Endometrial microvascular endothelial cells (primary cell): ENCODE data around the gene RNF224. TPM values are rescaled to one million over a fixed set of nuclear protein-coding genes. Genes with fewer than 3 reads are reported as not detected.
"Not testable (repeated sequence)": the region's sequence is repeated elsewhere in the genome, so short reads cannot be mapped to it uniquely, and the experiment has no call there.

ENCODE experiments used
- in situ Hi-C: cut with HindIII; loops from 2 replicates; pipeline ENCODE4 v1.10.0; 2017; ENCODE audit warnings: low sequenced_read_pairs, low pct_unique_long_range_greater_than_20kb; ENCODE audit errors: inconsistent ontology term
- total RNA-seq: library from RNA; depleted of rRNA; stranded (reverse); fragments of >200 nt; gene quantifications from one replicate; pipeline ENCODE4 v1.2.3, GENCODE V29; 2015; ENCODE audit errors: inconsistent ontology term

RNF224 gene
- total RNA-seq, 1 donor from 2014 or later: not detected

DNA sequence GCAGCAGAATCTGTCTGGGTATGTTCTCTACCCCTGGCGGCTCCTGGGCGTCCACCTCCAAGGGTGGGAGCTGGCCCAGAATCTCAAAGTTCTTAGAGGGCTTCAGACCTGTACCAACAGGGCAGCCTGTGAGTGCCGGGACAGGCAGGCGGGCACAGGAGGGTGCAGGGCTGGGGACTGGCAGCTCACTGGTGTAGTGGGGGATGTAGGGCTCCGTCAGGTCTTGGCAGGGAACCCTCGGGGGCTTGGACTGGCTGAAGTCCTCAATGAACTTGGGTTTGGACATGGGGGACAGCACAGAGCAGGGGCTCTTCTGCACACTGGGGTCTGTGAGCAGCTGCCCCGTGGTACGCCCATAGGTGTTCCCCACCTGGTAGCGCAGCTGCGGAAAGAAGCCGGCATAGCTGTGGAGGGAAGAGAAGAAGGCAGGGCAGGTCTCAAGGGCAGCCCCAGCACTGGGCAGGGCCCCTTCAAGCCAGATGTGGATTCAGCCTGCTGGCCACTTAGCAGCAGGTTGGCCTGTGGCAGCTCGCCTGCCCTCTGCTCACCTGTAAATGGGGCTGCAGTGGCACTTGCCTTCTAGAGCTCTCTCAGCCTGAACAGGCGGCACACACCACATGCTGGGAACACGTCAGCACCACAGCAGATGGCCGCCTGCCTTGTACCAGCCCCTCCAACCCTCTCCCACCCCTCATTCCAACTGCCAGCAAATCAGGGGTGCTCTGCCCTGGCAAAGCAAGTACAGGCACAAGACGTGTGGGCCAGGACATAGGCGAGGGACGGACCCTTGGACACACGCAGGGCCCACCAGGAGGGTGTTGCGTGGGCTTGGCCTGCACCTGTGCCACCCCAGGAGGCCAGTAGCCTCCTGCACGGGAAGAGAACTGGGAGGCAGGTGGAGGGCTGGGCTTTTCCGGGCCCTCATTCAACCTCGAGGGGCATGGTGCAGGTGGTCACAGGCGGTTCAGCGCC lies 18.4 kb downstream of the RNF224 start:
- in situ Hi-C loops: no loop called here

DNA sequence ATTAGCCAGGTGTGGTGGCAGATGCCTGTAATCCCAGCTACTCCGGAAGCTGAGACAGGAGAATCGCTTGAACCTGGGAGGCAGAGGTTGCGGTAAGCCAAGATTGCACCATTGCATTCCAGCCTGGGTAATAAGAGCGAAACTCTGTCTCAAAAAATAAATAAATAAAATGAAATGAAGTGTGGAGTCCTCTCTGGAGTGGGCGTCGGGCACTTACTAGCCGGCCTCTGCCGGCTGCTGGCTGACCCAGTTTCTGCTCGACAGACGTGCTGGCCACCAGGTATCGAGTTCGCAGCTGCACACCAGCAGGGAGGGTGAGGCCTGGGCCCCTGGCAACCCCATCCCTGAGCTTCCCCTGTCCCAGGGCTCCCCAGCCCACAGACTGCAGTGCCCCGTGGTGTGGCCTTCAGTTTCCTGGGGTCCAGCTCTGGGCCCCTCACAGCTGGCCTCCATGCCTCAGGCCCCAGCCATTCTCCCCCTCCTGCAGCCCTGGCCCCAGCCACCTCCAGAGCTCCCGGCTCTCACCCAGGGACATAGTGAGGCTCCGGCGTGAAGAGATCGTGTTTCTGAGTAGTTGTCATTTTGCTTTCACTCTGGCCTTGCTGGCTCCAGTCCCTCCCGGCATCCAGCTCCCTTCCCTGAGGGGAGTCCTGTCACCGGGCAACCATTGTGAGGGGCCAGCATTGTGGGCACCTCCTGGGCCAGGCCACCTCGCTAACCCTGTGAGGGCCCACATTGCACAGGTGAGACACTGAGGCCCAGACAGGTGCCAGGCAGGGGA lies 20.0 kb downstream of the RNF224 start:
- in situ Hi-C loops: no loop called here

DNA sequence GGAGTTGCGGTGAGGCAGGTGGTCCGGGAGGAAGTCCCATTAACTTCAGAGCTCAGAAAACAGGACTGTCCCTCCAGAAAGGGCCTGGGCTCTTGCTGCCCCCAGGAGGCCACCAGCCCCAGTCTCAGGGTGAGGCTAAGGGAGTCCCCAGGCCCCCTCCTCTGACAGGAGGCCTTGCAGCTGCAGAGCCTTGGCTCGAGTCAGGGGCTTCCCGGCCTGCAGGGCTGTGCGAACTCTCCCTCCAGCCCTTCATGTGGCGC lies 20.5 kb downstream of the RNF224 start:
- in situ Hi-C loops: no loop called here

- in situ Hi-C loops: no loop called here
Observed at GRCh38 chr9:137250329-137251193, 23.3 kb downstream of the RNF224 start.

GRCh38 chr9:137251194-137251461 lies 23.8 kb downstream of the RNF224 start, which contains the start of gene STPG3:
Gene STPG3, plus strand, starts transcription at chr9:137251286. Its CDS starts 1 bp downstream, at chr9:137251287.
- in situ Hi-C loops: no loop called here

- in situ Hi-C loops: no loop called here
Observed at GRCh38 chr9:137251490-137252268, 24.4 kb downstream of the RNF224 start.

DNA sequence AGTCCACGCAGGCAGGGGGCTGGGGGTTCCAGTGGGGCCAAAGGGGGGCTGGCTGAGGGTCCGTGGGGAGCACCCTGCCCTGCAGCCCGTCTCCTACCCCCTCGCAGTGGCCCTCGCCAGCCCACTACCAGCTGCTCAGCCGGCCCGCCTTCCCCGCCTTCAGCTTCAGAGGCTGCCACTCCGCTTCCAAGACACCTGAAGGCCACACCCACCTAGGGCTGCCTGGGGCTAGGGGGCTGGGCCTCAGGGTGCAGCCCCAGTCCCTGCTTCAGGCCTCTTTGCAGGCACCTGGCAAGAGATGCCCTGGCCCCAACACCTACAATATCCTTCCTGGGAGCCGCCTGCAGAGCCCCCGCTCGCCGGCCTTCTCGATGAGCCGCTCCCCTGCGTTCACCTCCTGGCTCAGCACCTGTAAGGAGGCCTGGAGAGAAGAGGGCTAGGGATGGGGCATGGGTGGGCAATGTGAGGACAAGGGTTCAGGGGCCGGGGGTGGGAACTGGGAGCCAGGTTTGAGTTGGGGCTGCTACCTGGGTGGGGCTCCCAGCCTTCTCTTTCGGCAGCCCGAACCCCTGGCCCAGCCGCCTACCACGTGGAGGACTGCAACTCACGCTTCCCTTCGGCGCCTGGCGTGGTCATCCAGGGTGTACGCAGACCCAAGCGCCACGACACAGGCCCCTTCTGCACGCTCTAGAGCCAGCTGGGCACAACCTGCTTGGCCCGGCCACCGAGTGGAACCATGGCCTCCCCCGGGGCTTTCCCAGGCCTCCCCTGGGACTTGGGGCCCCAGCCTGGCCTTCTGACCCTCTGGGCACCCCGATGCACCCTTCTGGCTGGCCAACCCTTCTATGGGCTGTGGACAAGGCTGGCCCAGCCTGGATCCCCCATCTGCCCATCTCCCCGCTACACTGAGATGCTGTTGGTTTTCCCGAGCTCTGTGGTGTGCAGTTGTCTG lies 25.5 kb downstream of the RNF224 start:
- in situ Hi-C loops: no loop called here

DNA sequence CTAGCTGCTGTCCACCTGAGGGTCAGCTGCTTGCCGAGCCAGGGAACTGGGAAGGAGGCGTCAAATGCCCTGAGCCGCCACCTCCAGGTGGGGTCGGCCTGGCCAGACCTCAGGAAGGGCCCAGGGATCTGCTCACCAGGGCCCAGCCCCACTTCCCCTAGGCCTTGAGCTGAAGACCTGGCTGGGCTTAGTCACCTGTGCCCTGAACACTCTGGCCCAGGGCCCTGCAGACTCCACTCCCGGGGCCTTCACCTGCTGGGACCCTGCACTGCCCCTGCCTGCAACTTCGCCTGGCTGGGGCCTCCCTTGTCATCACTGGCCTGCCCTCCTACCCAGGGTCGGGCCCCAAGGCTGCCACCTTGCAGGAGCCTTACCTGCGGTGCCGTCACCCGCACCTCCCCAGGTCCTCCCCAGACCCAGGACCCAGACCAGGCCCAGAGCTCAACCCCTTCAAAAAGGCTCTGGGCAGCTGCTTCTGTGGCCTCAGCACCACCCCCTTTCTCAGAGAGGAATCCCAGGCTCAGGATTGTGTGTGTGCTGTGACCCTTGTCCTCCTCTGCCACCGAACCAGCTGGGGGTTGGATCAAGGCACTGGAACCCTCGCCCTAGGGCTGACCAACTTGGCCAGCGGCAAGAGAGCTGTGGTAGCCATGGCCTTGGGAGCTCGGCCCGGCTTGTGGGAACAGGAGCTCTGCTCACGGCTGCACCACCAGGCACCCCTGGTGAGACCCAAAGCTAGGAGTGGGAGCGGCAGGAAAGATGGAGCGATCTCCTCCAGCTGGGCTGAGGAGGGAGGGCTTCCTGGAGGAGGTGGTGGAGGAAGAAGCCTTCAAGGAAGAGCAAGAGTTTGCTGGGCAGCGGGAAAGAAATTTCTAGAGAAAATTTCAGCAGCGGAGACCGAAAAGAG lies 26.7 kb downstream of the RNF224 start:
- in situ Hi-C loops: no loop called here

GRCh38 chr9:137254624-137255447 lies 27.5 kb downstream of the RNF224 start, which contains the start of gene NELFB:
Gene NELFB, plus strand, starts transcription at chr9:137255327.
- in situ Hi-C loops: no loop called here

GRCh38 chr9:137255448-137256114 lies 28.3 kb downstream of the RNF224 start:
- in situ Hi-C loops: no loop called here

DNA sequence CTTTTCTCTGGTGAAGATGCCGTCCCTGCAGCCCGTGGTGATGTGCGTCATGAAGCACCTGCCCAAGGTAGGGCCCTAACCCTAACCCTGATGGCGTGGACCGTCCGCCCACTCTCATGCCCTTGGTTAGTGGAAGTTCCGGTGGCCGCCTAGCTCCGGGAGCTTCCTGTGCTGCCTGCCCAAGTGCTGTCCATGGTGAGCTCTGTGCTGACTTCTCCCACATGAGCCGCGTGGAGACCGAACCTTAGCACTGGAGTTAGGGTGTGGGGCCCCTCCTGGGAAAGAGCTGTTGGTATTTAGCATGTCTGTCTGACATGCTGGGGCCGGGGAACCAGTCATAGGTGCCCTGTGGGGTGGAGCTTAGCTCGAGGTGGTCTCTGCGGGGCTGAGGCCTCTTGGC lies 29.1 kb downstream of the RNF224 start:
- in situ Hi-C loops: no loop called here

- in situ Hi-C loops: no loop called here
Observed at GRCh38 chr9:137256856-137257255, 29.6 kb downstream of the RNF224 start.

DNA sequence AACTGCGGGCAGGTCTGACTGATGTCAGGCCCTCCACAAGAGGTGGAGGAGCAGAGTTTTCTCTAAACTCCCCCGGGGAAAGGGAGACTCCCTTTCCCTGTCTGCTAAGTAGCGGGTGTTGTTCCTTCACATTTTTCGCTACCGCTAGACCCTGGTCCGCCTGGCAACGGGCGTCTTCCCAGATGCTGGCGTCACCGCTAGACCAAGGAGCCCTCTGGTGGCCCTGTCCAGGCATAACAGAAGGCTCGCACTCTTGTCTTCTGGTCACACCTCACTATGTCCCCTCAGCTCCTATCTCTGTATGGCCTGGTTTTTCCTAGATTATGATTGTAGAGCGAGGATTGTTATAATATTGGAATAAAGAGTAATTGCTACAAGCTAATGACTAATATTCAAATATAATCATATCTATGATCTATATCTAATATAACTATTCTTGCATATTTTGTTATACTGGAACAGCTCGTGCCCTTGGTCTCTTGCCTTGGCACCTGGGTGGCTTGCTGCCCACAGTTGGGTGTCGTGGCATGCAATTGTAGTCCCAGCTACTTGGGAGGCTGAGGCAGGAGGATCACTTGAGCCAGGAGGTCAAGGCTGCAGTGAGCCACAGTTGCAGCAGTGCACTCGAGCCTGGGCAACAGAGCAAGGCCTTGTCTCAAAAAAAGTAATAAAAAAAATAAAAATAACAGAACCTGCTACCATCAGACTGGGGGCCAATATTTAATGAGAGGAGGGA lies 35.0 kb downstream of the RNF224 start:
- in situ Hi-C loops: not testable (repeated sequence)

DNA sequence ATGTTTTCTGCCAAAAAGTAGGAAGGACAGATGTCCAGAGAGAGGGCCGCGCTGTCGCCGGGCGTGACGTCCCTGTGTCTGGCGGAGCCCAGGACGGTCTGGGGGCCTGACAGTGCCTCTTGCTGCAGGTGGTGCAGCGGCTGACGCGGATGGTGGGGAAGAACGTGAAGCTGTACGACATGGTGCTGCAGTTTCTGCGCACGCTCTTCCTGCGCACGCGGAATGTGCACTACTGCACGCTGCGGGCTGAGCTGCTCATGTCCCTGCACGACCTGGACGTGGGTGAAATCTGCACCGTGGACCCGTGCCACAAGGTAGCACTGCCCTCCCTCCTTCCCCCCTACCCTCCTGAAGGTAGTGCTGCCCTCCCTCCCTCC lies 35.6 kb downstream of the RNF224 start:
- in situ Hi-C loops: no loop called here

DNA sequence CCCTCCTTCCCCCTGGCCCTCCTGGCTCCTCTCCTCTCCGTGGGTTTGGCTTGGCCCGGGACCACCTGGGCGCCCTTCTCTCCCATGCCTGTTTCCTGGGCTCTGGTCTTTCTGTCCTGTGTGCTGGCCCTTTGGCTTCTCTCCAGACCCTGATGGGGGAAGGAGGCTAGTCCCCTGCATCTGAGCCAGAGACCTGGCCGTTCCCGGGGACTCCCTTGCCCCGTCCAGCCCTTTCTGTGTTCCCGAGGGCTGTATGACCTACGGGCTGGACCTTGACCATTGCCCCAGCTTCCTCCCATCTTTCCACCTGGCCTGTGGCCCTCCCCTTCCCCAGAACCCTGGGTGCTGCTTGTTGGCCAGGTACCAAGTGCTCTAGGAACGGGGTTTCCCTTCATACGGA lies 36.2 kb downstream of the RNF224 start:
- in situ Hi-C loops: no loop called here
